Choroid plexus epithelial cell (primary cell): ENCODE results near the gene IFITM10.

ENCODE experiments used
- DNase-seq: peaks from one replicate; pipeline ENCODE4 v3.0.0-alpha.2; 2010; ENCODE audit warnings: low read depth
- H3K4me3 ChIP-seq: 2 replicates; pipeline ENCODE4 v1.5.1; 2011; ENCODE audit warnings: low read depth, mild to moderate bottlenecking, control low read depth, low read length, moderate library complexity
- TF ChIP-seq, protein P1 (sequence below): conservative IDR thresholded peaks from 2 replicates; pipeline ENCODE4 v1.5.1; 2011; ENCODE audit warnings: low read depth, mild to moderate bottlenecking, control low read depth, inconsistent platforms, low read length, moderate library complexity

The IFITM10 gene

DNA sequence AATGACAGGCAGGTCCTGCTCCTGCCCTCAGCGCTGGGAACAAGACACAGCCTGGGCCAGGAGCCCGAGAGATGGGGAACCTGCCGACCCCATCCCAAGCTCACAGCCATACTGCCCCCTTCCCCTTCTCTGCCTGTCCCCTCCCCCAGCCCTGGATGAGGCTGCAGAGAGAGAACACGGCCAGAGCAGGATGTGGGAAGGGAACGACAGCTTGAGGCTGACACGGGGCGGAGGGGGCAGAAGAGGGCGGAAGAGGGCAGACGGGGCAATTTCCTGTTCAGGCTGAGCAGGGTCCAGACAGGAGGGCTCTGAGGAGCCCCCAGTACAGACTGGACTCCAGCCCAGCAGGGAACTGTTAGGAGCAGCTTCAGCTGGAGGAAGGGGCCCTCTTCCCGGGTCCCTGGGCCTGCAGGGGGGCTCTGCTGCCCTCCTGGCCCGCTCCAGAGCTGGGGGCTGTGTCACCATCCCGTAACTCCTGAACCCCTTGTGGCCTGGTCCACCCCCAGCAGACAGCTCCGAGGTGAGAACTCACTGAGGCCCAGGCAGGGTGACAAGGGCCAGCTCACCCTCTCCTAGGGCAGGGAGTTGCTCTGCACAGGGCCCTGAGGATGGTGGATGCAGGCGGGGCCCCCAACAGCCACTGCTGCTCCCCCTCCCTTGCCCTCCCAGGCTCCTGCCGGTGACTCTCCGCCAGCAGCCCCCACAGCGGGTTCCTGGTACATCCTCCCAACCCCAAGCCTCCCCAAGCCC lies 7.6 kb upstream of the IFITM10 start:
- DNase-seq: no peak
- no peak overlapping the region for H3K4me3 ChIP-seq
- TF ChIP-seq, protein P1, sequence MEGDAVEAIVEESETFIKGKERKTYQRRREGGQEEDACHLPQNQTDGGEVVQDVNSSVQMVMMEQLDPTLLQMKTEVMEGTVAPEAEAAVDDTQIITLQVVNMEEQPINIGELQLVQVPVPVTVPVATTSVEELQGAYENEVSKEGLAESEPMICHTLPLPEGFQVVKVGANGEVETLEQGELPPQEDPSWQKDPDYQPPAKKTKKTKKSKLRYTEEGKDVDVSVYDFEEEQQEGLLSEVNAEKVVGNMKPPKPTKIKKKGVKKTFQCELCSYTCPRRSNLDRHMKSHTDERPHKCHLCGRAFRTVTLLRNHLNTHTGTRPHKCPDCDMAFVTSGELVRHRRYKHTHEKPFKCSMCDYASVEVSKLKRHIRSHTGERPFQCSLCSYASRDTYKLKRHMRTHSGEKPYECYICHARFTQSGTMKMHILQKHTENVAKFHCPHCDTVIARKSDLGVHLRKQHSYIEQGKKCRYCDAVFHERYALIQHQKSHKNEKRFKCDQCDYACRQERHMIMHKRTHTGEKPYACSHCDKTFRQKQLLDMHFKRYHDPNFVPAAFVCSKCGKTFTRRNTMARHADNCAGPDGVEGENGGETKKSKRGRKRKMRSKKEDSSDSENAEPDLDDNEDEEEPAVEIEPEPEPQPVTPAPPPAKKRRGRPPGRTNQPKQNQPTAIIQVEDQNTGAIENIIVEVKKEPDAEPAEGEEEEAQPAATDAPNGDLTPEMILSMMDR: no peak

DNA sequence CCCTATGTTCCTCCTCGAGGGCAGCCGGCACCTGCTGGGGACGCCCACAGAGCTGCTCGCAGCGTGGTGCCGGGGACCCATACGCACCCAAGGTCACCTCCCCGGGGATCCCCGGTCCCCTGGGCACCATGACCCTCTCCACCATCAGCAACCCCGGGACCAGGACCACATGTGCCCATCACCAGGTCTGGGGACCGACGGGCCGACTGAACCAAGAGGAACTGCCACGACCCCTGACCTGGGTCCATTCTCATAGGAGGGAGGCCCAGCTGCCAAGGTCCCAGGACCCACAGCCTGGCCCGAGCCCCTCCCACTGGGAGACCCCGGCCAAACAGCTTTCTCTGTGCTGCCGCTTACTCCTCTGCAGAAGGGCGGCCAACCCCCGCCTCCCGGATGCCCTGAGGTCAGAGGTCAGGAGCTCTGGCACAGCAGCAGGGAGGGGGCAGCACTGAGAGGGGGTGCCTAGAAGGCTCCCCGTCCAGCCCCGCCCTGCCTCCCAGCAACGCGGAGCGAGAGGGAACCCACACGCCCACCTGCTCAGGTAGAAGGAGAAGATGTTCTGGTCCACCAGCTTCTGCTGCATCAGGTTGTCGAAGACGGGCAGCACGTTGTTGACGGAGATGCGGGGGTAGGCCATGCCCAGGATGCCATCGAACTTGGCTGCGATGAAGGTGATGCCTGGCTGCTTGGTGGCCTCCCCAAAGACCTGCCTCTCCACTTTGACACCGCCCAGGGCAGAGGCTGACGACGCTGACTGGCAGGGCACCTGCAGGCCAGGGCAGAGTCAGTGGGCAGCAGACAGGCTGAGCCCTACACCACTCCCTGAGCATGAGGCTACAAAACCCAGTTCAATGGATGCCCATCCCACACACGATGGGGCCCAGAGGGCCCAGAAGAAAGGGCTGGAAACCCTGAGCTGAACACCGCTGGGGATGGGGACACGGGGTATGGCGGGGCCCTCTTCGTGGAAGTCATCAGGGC lies 6.7 kb upstream of the IFITM10 start:
- no peak for DNase-seq
- TF ChIP-seq, protein P1: no peak
- H3K4me3 ChIP-seq: no peak overlapping the region

DNA sequence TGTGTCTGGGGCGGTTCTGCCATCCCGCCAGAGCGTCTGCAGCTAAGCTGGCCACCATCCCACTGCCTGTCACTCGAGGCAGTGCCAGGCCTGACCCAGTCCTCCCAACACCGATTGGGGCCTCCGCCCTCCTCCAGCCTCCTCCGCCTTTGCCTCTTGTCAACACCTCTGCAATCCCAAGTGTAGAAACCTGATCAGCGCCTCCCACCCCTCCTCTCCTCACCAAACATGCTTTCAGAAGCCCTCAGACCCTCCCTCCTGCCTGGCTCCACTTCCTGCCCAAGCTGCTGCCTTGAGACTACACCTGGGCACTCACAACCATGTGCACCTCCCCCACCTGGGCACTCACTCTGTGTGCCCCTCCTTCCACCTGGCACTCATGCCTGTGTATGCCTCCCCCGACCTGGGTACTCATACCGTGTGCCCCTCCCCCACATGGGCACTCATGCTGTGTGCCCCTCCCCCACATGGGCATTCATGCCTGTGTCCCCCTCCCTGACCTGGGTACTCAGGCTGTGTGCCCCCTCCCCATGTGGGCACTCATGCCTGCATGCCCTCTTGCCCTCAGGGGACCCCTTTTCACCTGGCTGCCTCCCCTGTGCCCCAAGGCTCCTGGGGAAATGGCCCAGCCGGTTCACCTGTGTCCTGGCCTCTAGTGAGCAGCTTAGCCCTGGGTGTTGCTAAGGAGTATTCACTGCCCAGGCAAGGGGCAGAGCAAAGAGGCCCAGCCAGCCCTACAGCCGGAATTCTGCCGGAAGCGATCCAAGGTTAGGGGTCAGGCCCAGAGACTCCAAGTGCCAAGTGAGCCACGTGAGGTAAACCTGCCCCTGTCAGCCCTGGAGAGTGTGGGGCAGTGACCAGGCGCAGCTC lies 5.5 kb upstream of the IFITM10 start:
- no peak for DNase-seq
- TF ChIP-seq, protein P1: no peak
- no peak overlapping the region for H3K4me3 ChIP-seq

DNA sequence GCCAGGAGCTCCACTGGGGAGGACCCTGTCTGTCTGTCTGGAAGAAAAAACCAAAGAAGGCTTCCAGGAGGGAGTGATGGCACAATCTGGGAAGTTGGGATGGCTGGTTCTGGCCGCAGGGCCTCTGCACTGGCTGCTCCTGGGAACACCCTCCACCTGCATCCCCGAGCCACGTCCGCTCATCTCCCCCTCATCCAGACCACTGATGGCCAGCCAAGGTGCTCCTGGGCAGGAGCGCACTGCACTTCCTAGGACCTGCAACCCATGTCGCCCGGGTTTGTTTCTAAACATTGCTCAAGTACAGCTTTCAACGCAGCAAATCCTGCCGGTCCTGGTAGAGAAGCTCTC lies 4.9 kb upstream of the IFITM10 start:
- DNase-seq: no peak
- TF ChIP-seq, protein P1: no peak
- H3K4me3 ChIP-seq: no peak overlapping the region

DNA sequence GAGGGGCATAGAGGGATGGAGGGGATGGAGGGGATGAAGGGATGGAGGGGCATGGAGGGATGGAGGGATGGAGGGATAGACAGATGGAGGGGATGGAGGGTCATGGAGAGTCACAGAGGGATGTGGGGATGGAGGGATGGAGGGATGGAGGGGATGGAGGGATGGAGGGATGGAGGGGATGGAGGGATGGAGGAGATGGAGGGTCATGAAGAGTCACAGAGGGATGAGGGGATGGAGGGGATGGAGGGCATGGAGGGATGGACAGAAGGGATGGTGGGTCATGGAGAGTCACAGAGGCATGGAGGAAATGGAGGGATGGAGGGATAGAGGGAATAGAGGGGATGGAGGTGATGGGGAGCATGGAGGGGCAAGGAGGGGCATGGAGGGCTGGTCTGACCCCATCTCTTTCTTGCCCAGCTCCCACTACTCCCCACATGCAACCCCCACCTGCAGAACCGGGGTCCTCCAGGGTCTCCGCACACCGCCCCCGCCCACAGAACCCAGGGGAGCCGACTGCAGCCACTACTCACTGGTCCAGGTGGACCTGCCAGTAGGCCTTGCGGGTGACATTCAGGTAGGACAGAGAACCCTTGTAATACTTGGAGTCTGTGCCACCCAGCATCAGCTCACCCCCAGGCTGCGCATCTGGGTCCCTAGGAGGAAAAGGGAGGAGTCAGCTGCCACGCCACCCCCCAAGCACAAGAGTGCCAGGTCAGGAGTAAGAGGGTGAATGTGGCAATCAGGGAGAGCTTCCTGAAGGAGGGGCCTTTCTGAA lies 4.2 kb upstream of the IFITM10 start:
- DNase-seq: no peak
- no peak overlapping the region for H3K4me3 ChIP-seq
- TF ChIP-seq, protein P1: no peak

DNA sequence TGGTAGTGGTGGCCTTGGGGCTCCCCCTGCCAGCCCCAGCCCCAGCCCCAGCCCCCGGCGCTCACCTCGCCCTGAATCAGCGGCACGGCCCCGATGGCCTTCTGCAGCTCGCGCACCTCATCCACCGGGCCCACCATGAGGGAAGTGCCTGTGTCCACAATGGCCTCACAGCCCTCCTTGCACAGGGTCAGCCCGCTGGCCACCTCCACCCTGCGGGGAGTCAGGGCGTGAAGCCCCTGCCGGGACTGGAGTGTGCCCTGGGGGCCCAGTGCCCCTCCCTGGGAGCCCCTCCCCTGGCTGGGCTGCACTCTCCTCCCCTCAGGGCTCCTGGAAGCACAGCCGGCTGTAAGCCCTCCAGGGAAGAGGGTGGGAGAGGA lies 3.5 kb upstream of the IFITM10 start:
- no peak for DNase-seq
- H3K4me3 ChIP-seq: no peak overlapping the region
- TF ChIP-seq, protein P1: no peak
